Measurements from ENCODE around the gene FAAP20. TPM values are rescaled to one million over a fixed set of nuclear protein-coding genes. Genes with fewer than 3 reads are reported as not detected.

Gene FAAP20
- total and polyA plus RNA-seq, 2 donors (not counting 3 experiments of a cell fraction or from before 2014, with no cell fraction given), result 31.5 to 62.6 TPM

DNA sequence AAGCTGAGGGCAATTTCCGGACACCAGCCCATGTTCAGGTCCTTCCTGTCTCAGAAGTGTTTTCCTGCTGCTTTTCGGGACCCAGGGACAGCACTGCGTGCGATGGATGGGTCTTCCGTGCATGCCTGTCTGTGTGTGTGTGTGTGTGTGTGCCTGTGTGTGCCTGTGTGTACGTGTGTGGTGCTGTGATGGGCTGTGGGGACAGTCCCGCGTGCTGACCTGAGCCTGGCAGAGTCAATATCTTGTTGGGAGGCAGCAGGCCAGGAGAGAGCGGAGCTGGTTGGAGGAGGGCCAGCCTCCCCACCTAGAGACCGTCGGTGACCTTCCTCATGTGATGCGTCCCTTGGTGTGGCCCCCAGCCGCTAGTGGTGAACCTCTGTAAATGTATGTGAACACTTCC is 47.2 kb upstream of the FAAP20 start:
- peaks cover 0 to 13% of the 10 kb centered on the region in 2 experiments for H3K36me3 ChIP-seq (ENCODE audit: control insufficient read depth in 2 of 2, extremely low read depth in 1 of 2, insufficient read depth in 2 of 2, low read length in 2 of 2)
- H3K27me3 ChIP-seq (ENCODE audit: control insufficient read depth in 2 of 2, insufficient read depth in 2 of 2, low read length in 2 of 2), result no peaks in the 10 kb centered on the region
- BruUV-seq (replicated peaks), result no TSS peak
- H3K9ac ChIP-seq (replicated peaks; ENCODE audit: extremely low read depth, insufficient read depth, low read length), result no peak overlapping the region
- no peaks in the 10 kb centered on the region for H3K9me1 ChIP-seq (replicated peaks; ENCODE audit: control insufficient read depth, extremely low read depth, insufficient read depth, low read length)
- DNase-seq (ENCODE audit: low read depth, low spot score) (no peak), FAIRE-seq (no peak)
- no peaks in the 10 kb centered on the region for H4K20me1 ChIP-seq (replicated peaks; ENCODE audit: control insufficient read depth, extremely low read depth, insufficient read depth, low read length)
- H2AFZ ChIP-seq (ENCODE audit: low read depth, low read length), result no peak overlapping the region
- no peak overlapping the region for H3K27ac ChIP-seq (ENCODE audit: insufficient read depth, low read depth, low read length)
- intact Hi-C loops (cut with micrococcal nuclease) (no loop called here), dilution Hi-C loops (cut with MboI; ENCODE audit: extremely low pct_ligation_motif_present, low sequenced_read_pairs) (no loop called here)
- H3K9me3 ChIP-seq (replicated peaks; ENCODE audit: control insufficient read depth, insufficient read depth, low read length), result no peaks in the 10 kb centered on the region
- no peak overlapping the region for H3K4me3 ChIP-seq (replicated peaks in 1 of 3; ENCODE audit: insufficient read depth in 1 of 3, low read depth in 1 of 3, low read length in 3 of 3)
- TF ChIP-seq, protein P1, sequence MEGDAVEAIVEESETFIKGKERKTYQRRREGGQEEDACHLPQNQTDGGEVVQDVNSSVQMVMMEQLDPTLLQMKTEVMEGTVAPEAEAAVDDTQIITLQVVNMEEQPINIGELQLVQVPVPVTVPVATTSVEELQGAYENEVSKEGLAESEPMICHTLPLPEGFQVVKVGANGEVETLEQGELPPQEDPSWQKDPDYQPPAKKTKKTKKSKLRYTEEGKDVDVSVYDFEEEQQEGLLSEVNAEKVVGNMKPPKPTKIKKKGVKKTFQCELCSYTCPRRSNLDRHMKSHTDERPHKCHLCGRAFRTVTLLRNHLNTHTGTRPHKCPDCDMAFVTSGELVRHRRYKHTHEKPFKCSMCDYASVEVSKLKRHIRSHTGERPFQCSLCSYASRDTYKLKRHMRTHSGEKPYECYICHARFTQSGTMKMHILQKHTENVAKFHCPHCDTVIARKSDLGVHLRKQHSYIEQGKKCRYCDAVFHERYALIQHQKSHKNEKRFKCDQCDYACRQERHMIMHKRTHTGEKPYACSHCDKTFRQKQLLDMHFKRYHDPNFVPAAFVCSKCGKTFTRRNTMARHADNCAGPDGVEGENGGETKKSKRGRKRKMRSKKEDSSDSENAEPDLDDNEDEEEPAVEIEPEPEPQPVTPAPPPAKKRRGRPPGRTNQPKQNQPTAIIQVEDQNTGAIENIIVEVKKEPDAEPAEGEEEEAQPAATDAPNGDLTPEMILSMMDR (IDR thresholded peaks at IDR 0.05; ENCODE audit: extremely low read depth in 1 of 2, insufficient read depth in 1 of 2, low read depth in 1 of 2, low read length in 2 of 2), result no peak
- TF ChIP-seq, protein P2, sequence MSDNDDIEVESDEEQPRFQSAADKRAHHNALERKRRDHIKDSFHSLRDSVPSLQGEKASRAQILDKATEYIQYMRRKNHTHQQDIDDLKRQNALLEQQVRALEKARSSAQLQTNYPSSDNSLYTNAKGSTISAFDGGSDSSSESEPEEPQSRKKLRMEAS (IDR thresholded peaks at IDR 0.05; ENCODE audit: insufficient read depth, insufficient read length), result no peak
- peaks cover 6% of the 10 kb centered on the region for H3K4me1 ChIP-seq (ENCODE audit: control insufficient read depth, extremely low read depth, insufficient read depth, low read length)
- POLR2A ChIA-PET, result no interaction called here
- CTCF ChIA-PET, result interaction anchor here (1.6 to 1.7 kb wide), 2 partner anchors 19 to 140 kb away, joined by 4 to 5 read pairs; no protein-coding TSS in a partner anchor
- H3K4me2 ChIP-seq (ENCODE audit: insufficient read depth, low read length), result no peak overlapping the region
- peaks cover 96% of the 10 kb centered on the region for H3K79me2 ChIP-seq (ENCODE audit: control insufficient read depth, insufficient read depth, low read length)

DNA sequence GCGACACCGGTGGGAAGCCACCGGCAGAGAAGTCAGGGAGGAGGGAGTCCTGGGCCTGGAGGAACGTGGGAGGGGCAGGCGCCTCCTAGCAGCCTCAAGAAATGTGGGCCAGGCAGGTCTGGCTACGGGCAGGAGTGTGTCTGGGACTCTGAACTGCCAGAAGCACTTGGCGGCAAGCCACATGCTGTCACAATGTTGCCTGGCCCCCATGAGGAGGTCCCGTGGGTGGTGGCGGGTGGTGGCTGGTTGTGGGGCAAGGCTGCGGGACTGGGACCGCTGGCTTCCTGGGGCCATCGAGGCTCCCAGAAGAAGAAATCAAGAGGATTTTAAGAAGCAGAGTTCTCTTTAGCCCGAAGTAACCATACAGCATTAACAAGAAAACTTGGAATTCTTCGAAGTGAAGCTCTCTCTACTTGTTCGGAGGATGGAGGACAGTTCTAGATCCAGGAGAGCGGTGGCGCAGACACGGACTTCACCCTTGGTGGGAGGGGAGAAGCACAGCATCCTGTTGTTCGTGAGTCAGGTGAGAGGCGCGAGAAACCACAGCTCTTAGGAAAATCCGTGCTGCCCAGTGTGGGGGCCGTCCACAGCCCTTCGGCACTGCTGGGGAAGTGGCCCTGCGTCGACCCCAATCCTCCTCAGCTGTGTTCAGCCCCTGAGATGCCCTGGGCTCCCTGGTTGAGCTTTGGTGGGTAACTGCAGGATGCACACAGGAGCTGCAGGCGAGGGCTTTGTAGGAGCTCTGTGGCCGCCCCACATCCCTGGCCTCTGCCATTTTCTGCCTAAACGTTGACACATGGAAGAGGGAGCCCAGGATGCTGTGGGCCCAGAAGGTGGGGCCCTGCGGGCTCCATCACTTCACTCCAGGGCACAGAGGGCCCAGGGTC is 45.9 kb upstream of the FAAP20 start:
- ChIA-PET CTCF (interaction anchor here (0.9 to 1.7 kb wide), 4 partner anchors 20 to 141 kb away, joined by 3 to 5 read pairs (median 4); partner anchors contain the start of gene FAAP20), POLR2A (no interaction called here)
- no peak overlapping the region for H3K4me3 ChIP-seq (replicated peaks in 1 of 3; ENCODE audit: insufficient read depth in 1 of 3, low read depth in 1 of 3, low read length in 3 of 3)
- dilution Hi-C loops (cut with MboI; ENCODE audit: extremely low pct_ligation_motif_present, low sequenced_read_pairs) (no loop called here), intact Hi-C loops (cut with micrococcal nuclease) (no loop called here)
- no TSS peak for BruUV-seq (replicated peaks)
- no peaks in the 10 kb centered on the region for H3K9me1 ChIP-seq (replicated peaks; ENCODE audit: control insufficient read depth, extremely low read depth, insufficient read depth, low read length)
- H4K20me1 ChIP-seq (replicated peaks; ENCODE audit: control insufficient read depth, extremely low read depth, insufficient read depth, low read length), result no peaks in the 10 kb centered on the region
- H3K4me2 ChIP-seq (ENCODE audit: insufficient read depth, low read length), result no peak overlapping the region
- FAIRE-seq, result no peak
- peaks cover 95% of the 10 kb centered on the region for H3K79me2 ChIP-seq (ENCODE audit: control insufficient read depth, insufficient read depth, low read length)
- no peak overlapping the region for H2AFZ ChIP-seq (ENCODE audit: low read depth, low read length)
- TF ChIP-seq, protein P1 (IDR thresholded peaks at IDR 0.05; ENCODE audit: extremely low read depth in 1 of 2, insufficient read depth in 1 of 2, low read depth in 1 of 2, low read length in 2 of 2), result no peak
- TF ChIP-seq POLR2A (IDR thresholded peaks at IDR 0.05; ENCODE audit: low read depth, low read length) (no peak), JUN (IDR thresholded peaks at IDR 0.05; ENCODE audit: borderline replicate concordance, insufficient read depth, insufficient read length, low read depth) (no peak), POLR2AphosphoS5 (IDR thresholded peaks at IDR 0.05; ENCODE audit: insufficient read depth, low read depth, low read length) (no peak), FOS (IDR thresholded peaks at IDR 0.05; ENCODE audit: borderline replicate concordance, insufficient read depth, low read length) (no peak)
- peaks cover 0 to 14% of the 10 kb centered on the region in 2 experiments for H3K36me3 ChIP-seq (ENCODE audit: control insufficient read depth in 2 of 2, extremely low read depth in 1 of 2, insufficient read depth in 2 of 2, low read length in 2 of 2)
- no peak overlapping the region for H3K9ac ChIP-seq (replicated peaks; ENCODE audit: extremely low read depth, insufficient read depth, low read length)
- H3K9me3 ChIP-seq (replicated peaks; ENCODE audit: control insufficient read depth, insufficient read depth, low read length), result no peaks in the 10 kb centered on the region
- no peaks in the 10 kb centered on the region for H3K4me1 ChIP-seq (ENCODE audit: control insufficient read depth, extremely low read depth, insufficient read depth, low read length)
- H3K27ac ChIP-seq (ENCODE audit: insufficient read depth, low read depth, low read length), result no peak overlapping the region
- no peaks in the 10 kb centered on the region for H3K27me3 ChIP-seq (ENCODE audit: control insufficient read depth in 2 of 2, insufficient read depth in 2 of 2, low read length in 2 of 2)
- DNase-seq (ENCODE audit: low read depth, low spot score), result no peak
